HG02884 (cell line): ENCODE measurements around the gene CFL2.
A peak's percentile ranks its signal among the peaks of the same experiment; 100 is the strongest.
"Not testable (repeated sequence)": the region's sequence is repeated elsewhere in the genome, so short reads cannot be mapped to it uniquely, and the experiment has no call there.

Source experiments
- ATAC-seq: cut with Tn5 transposase; IDR thresholded peaks from one replicate; pipeline ENCODE4 v1.9.1; 2021; ENCODE audit warnings: mild to moderate bottlenecking, moderate library complexity; ENCODE audit not compliant: unreplicated experiment

Gene CFL2

GRCh38 chr14:34714320-34715126 is at the start of gene CFL2:
Gene CFL2 (minus strand): TSS chr14:34714593. CDS start chr14:34714540, 53 bp downstream.
- peak; percentile 69 for ATAC-seq

GRCh38 chr14:34755215-34755614 is 40.8 kb upstream of the CFL2 start:
- ATAC-seq, result no peak

GRCh38 chr14:34754687-34755086 is 40.3 kb upstream of the CFL2 start:
- ATAC-seq, result no peak

GRCh38 chr14:34750670-34751069 is 36.3 kb upstream of the CFL2 start:
- no peak for ATAC-seq

GRCh38 chr14:34750233-34750632 is 35.8 kb upstream of the CFL2 start:
- ATAC-seq, result no peak

- no peak for ATAC-seq
These were observed 35.0 kb upstream of the CFL2 start for GRCh38 chr14:34749408-34749807.

GRCh38 chr14:34742270-34743115 is 28.1 kb upstream of the CFL2 start:
- ATAC-seq, result no peak

- ATAC-seq, result no peak
These were observed 27.4 kb upstream of the CFL2 start for GRCh38 chr14:34741840-34742239.

GRCh38 chr14:34740139-34740538 is 25.7 kb upstream of the CFL2 start:
- not testable (repeated sequence) for ATAC-seq

- not testable (repeated sequence) for ATAC-seq
These were observed 22.7 kb upstream of the CFL2 start for GRCh38 chr14:34737079-34737478.

- no peak for ATAC-seq
These were observed 18.9 kb upstream of the CFL2 start for GRCh38 chr14:34733245-34733644.

- no peak for ATAC-seq
These were observed 18.4 kb upstream of the CFL2 start for GRCh38 chr14:34732802-34733201.

GRCh38 chr14:34723867-34724266 is 9.5 kb upstream of the CFL2 start:
- ATAC-seq, result no peak

- ATAC-seq, result no peak
These were observed 8.5 kb upstream of the CFL2 start for GRCh38 chr14:34722723-34723545.

GRCh38 chr14:34721129-34721528 is 6.7 kb upstream of the CFL2 start:
- ATAC-seq, result no peak

GRCh38 chr14:34718750-34719304 is 4.4 kb upstream of the CFL2 start:
- no peak for ATAC-seq

GRCh38 chr14:34715127-34715863 is 902 bp upstream of the CFL2 start:
- no peak for ATAC-seq

GRCh38 chr14:34713681-34714319 is 593 bp downstream of the CFL2 start:
- no peak for ATAC-seq

- ATAC-seq, result no peak
These were observed 1.2 kb downstream of the CFL2 start for GRCh38 chr14:34713122-34713680.
